ENCODE measurements around the gene OPRM1.
A peak's percentile ranks its signal among the peaks of the same experiment; 100 is the strongest.

OPRM1 gene

DNA sequence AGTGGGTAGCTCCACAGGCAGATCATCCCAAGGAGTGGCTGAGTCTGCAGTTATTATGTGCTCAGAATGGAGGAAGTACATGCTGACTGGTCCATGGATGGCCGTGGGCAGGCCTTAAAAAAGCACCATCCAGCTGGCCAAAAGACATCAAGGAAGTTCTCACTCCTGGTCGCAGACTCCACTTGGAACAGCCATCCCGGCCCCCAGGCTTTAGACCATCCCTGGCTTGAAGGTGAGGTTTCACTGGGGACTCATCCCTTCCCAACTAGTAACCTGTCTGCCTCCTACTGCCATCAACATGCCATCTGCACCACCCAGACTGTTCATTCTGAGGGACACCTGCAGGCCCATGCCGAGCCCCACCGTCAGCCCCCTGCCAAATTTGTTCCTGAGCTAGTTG lies 36.1 kb upstream of the OPRM1 start:
- H3K27ac ChIP-seq (replicated peaks) = no peak overlapping the region
- DNase-seq (ENCODE audit: low read depth in 1 of 2, low spot score in 1 of 2) = no peak
- H3K4me3 ChIP-seq (replicated peaks; ENCODE audit: insufficient read depth, low read length) = no peak overlapping the region
- TF ChIP-seq, protein P1, sequence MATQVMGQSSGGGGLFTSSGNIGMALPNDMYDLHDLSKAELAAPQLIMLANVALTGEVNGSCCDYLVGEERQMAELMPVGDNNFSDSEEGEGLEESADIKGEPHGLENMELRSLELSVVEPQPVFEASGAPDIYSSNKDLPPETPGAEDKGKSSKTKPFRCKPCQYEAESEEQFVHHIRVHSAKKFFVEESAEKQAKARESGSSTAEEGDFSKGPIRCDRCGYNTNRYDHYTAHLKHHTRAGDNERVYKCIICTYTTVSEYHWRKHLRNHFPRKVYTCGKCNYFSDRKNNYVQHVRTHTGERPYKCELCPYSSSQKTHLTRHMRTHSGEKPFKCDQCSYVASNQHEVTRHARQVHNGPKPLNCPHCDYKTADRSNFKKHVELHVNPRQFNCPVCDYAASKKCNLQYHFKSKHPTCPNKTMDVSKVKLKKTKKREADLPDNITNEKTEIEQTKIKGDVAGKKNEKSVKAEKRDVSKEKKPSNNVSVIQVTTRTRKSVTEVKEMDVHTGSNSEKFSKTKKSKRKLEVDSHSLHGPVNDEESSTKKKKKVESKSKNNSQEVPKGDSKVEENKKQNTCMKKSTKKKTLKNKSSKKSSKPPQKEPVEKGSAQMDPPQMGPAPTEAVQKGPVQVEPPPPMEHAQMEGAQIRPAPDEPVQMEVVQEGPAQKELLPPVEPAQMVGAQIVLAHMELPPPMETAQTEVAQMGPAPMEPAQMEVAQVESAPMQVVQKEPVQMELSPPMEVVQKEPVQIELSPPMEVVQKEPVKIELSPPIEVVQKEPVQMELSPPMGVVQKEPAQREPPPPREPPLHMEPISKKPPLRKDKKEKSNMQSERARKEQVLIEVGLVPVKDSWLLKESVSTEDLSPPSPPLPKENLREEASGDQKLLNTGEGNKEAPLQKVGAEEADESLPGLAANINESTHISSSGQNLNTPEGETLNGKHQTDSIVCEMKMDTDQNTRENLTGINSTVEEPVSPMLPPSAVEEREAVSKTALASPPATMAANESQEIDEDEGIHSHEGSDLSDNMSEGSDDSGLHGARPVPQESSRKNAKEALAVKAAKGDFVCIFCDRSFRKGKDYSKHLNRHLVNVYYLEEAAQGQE (IDR thresholded peaks at IDR 0.05; ENCODE audit: insufficient replicate concordance, low read depth) = no peak
- TF ChIP-seq, protein P2, sequence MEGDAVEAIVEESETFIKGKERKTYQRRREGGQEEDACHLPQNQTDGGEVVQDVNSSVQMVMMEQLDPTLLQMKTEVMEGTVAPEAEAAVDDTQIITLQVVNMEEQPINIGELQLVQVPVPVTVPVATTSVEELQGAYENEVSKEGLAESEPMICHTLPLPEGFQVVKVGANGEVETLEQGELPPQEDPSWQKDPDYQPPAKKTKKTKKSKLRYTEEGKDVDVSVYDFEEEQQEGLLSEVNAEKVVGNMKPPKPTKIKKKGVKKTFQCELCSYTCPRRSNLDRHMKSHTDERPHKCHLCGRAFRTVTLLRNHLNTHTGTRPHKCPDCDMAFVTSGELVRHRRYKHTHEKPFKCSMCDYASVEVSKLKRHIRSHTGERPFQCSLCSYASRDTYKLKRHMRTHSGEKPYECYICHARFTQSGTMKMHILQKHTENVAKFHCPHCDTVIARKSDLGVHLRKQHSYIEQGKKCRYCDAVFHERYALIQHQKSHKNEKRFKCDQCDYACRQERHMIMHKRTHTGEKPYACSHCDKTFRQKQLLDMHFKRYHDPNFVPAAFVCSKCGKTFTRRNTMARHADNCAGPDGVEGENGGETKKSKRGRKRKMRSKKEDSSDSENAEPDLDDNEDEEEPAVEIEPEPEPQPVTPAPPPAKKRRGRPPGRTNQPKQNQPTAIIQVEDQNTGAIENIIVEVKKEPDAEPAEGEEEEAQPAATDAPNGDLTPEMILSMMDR (IDR thresholded peaks at IDR 0.05; ENCODE audit: insufficient read depth, low read length) = no peak
- no peak for TF ChIP-seq POLR2AphosphoS5 (IDR thresholded peaks at IDR 0.05; ENCODE audit: low read depth)
- no peak for TF ChIP-seq GABPA (IDR thresholded peaks at IDR 0.05; ENCODE audit: low read depth)
- no peak for TF ChIP-seq SPI1 (IDR thresholded peaks at IDR 0.05; ENCODE audit: borderline replicate concordance, low read depth)
- no peaks in the 10 kb centered on the region for H3K27me3 ChIP-seq (ENCODE audit: insufficient read depth, poor library complexity, severe bottlenecking)

DNA sequence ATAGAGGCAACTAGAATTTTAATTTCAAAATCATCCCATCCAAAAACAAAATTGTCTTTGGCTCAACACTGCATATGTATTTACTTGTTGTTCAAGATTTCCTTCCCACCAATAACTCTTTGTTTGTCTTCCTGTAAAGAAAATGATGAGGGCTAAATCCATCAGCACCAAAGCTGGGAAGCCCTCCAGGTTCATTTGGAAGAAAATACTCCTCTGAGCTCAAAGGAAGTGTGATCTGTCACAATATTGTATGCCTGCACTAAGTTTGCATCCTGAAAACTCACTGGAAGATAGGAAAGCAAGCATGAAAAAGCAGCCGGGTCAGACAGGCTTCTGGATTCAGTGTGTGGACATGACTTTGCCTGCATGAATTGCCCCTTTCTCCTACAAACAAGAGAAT lies 28.7 kb upstream of the OPRM1 start:
- DNase-seq (ENCODE audit: low read depth in 1 of 2, low spot score in 1 of 2) = no peak
- H3K27ac ChIP-seq (replicated peaks) = no peak overlapping the region
- TF ChIP-seq SPI1 (IDR thresholded peaks at IDR 0.05; ENCODE audit: borderline replicate concordance, low read depth) (no peak), GABPA (IDR thresholded peaks at IDR 0.05; ENCODE audit: low read depth) (no peak), POLR2AphosphoS5 (IDR thresholded peaks at IDR 0.05; ENCODE audit: low read depth) (no peak)
- TF ChIP-seq, protein P1 (IDR thresholded peaks at IDR 0.05; ENCODE audit: insufficient replicate concordance, low read depth) = no peak
- TF ChIP-seq, protein P2 (IDR thresholded peaks at IDR 0.05; ENCODE audit: insufficient read depth, low read length) = no peak
- no peak overlapping the region for H3K4me3 ChIP-seq (replicated peaks; ENCODE audit: insufficient read depth, low read length)
- H3K27me3 ChIP-seq (ENCODE audit: insufficient read depth, poor library complexity, severe bottlenecking) = no peaks in the 10 kb centered on the region

DNA sequence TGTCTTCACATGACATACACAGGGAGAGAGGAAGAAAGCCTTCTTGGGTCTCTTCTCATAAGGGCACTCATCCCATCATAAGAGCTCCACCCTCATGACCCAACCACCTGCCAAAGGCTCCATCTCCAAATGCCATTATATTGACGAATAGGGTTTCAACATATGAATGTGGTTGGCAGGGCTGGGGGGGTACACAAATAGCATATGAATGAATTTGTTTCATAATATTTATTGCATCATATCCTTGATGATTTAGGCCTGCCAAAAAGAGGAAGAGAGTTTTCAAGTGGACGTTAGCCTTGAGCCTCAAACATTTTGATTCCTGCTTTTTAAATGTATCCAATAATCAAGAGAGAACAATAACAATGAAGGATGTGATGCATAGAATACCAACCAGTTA lies 26.2 kb upstream of the OPRM1 start:
- Histone ChIP-seq H3K27ac (replicated peaks) (no peak overlapping the region), H3K4me3 (replicated peaks; ENCODE audit: insufficient read depth, low read length) (no peak overlapping the region), H3K27me3 (ENCODE audit: insufficient read depth, poor library complexity, severe bottlenecking) (no peaks in the 10 kb centered on the region)
- TF ChIP-seq, protein P2 (IDR thresholded peaks at IDR 0.05; ENCODE audit: insufficient read depth, low read length) = no peak
- TF ChIP-seq POLR2AphosphoS5 (IDR thresholded peaks at IDR 0.05; ENCODE audit: low read depth) (peak; percentile 41; the same call in 1 of the 2 replicates), SPI1 (IDR thresholded peaks at IDR 0.05; ENCODE audit: borderline replicate concordance, low read depth) (peak; percentile 92)
- peak; percentile 73 to 80 for DNase-seq (ENCODE audit: low read depth in 1 of 2, low spot score in 1 of 2)

DNA sequence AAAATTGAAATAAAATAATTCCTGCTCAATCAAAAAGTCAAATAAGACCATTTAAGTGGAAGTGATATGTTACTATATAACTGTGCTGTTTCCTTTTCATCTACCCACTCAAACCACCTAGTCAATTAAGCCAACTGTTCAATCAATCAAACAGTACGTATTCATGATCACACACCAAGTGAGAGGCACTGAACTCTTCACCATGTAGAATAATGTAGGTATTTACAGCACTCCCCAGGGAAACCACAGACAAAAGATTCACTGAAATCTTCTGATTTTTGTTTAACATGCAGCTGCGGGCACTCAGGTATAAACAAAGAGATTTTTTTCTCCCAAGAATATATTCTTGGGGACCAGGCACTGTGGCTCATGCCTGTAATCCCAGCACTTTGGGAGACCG lies 21.3 kb upstream of the OPRM1 start:
- no peak for DNase-seq (ENCODE audit: low read depth in 1 of 2, low spot score in 1 of 2)
- TF ChIP-seq GABPA (IDR thresholded peaks at IDR 0.05; ENCODE audit: low read depth) = no peak
- no peak for TF ChIP-seq SPI1 (IDR thresholded peaks at IDR 0.05; ENCODE audit: borderline replicate concordance, low read depth)
- TF ChIP-seq POLR2AphosphoS5 (IDR thresholded peaks at IDR 0.05; ENCODE audit: low read depth) = no peak
- TF ChIP-seq, protein P1 (IDR thresholded peaks at IDR 0.05; ENCODE audit: insufficient replicate concordance, low read depth) = no peak
- TF ChIP-seq, protein P2 (IDR thresholded peaks at IDR 0.05; ENCODE audit: insufficient read depth, low read length) = no peak
- Histone ChIP-seq H3K27ac (replicated peaks) (no peak overlapping the region), H3K27me3 (ENCODE audit: insufficient read depth, poor library complexity, severe bottlenecking) (no peaks in the 10 kb centered on the region), H3K4me3 (replicated peaks; ENCODE audit: insufficient read depth, low read length) (no peak overlapping the region)

Measured in HL-60 (cell line).